NCI-H2081 treated with DMSO at 0.1 percent for 48 hours (cell line): ENCODE measurements around the gene ZSWIM1.
"Not testable (repeated sequence)": the region's sequence is repeated elsewhere in the genome, so short reads cannot be mapped to it uniquely, and the experiment has no call there.

Experiments
- DNase-seq: peaks from one replicate; lab custom pipeline; 2025; lab: John Stamatoyannopoulos, UW

Gene ZSWIM1

GRCh38 chr20:45890077-45890984 is 9.3 kb downstream of the ZSWIM1 start:
- no peak for DNase-seq

- DNase-seq = no peak
Measured at GRCh38 chr20:45890985-45891983, 10.3 kb downstream of the ZSWIM1 start, which contains the start of the genes CTSA and NEURL2. CTSA (plus strand) TSS chr20:45891335; CDS start chr20:45891569, 234 bp downstream. NEURL2 (minus strand) TSS chr20:45891208; CDS start chr20:45890991, 217 bp downstream.

- no peak for DNase-seq
Measured at GRCh38 chr20:45892049-45892825, 11.2 kb downstream of the ZSWIM1 start.

GRCh38 chr20:45892828-45893500 is 11.9 kb downstream of the ZSWIM1 start:
- no peak for DNase-seq

- no peak for DNase-seq
Measured at GRCh38 chr20:45893831-45894230, 12.8 kb downstream of the ZSWIM1 start.

- DNase-seq = no peak
Measured at GRCh38 chr20:45894797-45895196, 13.8 kb downstream of the ZSWIM1 start.

- DNase-seq = no peak
Measured at GRCh38 chr20:45896641-45897161, 15.7 kb downstream of the ZSWIM1 start.

- no peak for DNase-seq
Measured at GRCh38 chr20:45897289-45897688, 16.3 kb downstream of the ZSWIM1 start.

- DNase-seq = no peak
Measured at GRCh38 chr20:45897692-45898091, 16.7 kb downstream of the ZSWIM1 start.

- DNase-seq = no peak
Measured at GRCh38 chr20:45898285-45898684, 17.3 kb downstream of the ZSWIM1 start.

- DNase-seq = no peak
Measured at GRCh38 chr20:45899046-45899835, 18.2 kb downstream of the ZSWIM1 start.

- DNase-seq = not testable (repeated sequence)
Measured at GRCh38 chr20:45901332-45901731, 20.3 kb downstream of the ZSWIM1 start.

- no peak for DNase-seq
Measured at GRCh38 chr20:45902199-45902701, 21.2 kb downstream of the ZSWIM1 start.

- DNase-seq = no peak
Measured at GRCh38 chr20:45904583-45905504, 23.8 kb downstream of the ZSWIM1 start.

- no peak for DNase-seq
Measured at GRCh38 chr20:45905505-45906079, 24.6 kb downstream of the ZSWIM1 start.

- no peak for DNase-seq
Measured at GRCh38 chr20:45907219-45907948, 26.4 kb downstream of the ZSWIM1 start.

- no peak for DNase-seq
Measured at GRCh38 chr20:45908084-45908483, 27.1 kb downstream of the ZSWIM1 start.
